Neural cell (in vitro differentiated cells): Measurements from ENCODE around the gene ALX3. TPM values are rescaled to one million over a fixed set of nuclear protein-coding genes. Genes with fewer than 3 reads are reported as not detected.

Source experiments
- H2AFZ ChIP-seq: fragments of 200-600, 300-800 bp; sonication (generic), shearing (Covaris generic); 2 replicates; pipeline ENCODE4 v1.6.0; 2014; ENCODE audit warnings: low read depth, mild to moderate bottlenecking, antibody characterized with exemption, low read length, moderate library complexity
- H3F3A ChIP-seq: fragments of 200-600 bp; shearing (Covaris generic); 2 replicates; pipeline ENCODE4 v1.6.1; 2016; ENCODE audit warnings: mild to moderate bottlenecking, moderate library complexity, mixed read lengths, antibody characterized with exemption, low read length; ENCODE audit not compliant: insufficient read depth, poor library complexity, severe bottlenecking
- H3K27ac ChIP-seq: fragments of 200-600, 300-800 bp; sonication (generic), shearing (Covaris generic); 2 replicates; pipeline ENCODE4 v1.5.1; 2014; ENCODE audit warnings: mild to moderate bottlenecking, low read length, moderate library complexity
- H3K27me3 ChIP-seq: fragments of 300-800, 200-600 bp; sonication (generic), shearing (Covaris generic); 2 replicates; pipeline ENCODE4 v1.6.0; 2014; ENCODE audit warnings: mild to moderate bottlenecking, low read depth, low read length, moderate library complexity; ENCODE audit not compliant: insufficient read depth
- H3K36me3 ChIP-seq: fragments of 300-800, 200-600 bp; sonication (generic), shearing (Covaris generic); 2 replicates; pipeline ENCODE4 v1.5.1; 2014; ENCODE audit warnings: mild to moderate bottlenecking, antibody characterized with exemption, low read length, moderate library complexity; ENCODE audit not compliant: insufficient read depth
- H3K4me2 ChIP-seq: fragments of 300-800, 200-600 bp; sonication (generic), shearing (Covaris generic); 2 replicates; pipeline ENCODE4 v1.6.0; 2014; ENCODE audit warnings: mild to moderate bottlenecking, low read length
- H3K4me3 ChIP-seq: fragments of 300-800, 200-600 bp; sonication (generic), shearing (Covaris generic); 2 replicates; pipeline ENCODE4 v1.5.1; 2014; ENCODE audit warnings: mild to moderate bottlenecking, low read length, moderate library complexity
- H3K79me2 ChIP-seq: fragments of 200-600 bp; shearing (Covaris generic); replicated peaks from 2 replicates; pipeline ENCODE4 v1.6.0; 2014; ENCODE audit warnings: mild to moderate bottlenecking, low read length, moderate library complexity; ENCODE audit not compliant: insufficient read depth
- H3K9ac ChIP-seq: fragments of 300-800, 200-600 bp; sonication (generic), shearing (Covaris generic); 2 replicates; pipeline ENCODE4 v1.6.1; 2016; ENCODE audit warnings: mild to moderate bottlenecking, low read length, mixed read lengths
- H3K9me2 ChIP-seq: fragments of 200-600 bp; shearing (Covaris generic); 2 replicates; pipeline ENCODE4 v1.6.1; 2016; ENCODE audit warnings: mild to moderate bottlenecking, low read length, mixed read lengths; ENCODE audit not compliant: insufficient read depth
- H3K9me3 ChIP-seq: fragments of 200-600, 300-800 bp; sonication (generic), shearing (Covaris generic); 2 replicates; pipeline ENCODE4 v1.6.1; 2016; ENCODE audit warnings: mild to moderate bottlenecking, mixed run types, low read length, moderate library complexity, mixed read lengths
- H4K20me1 ChIP-seq: fragments of 200-600 bp; shearing (Covaris generic); 2 replicates; pipeline ENCODE4 v1.6.1; 2016; ENCODE audit warnings: mild to moderate bottlenecking, mixed run types; ENCODE audit not compliant: insufficient read depth
- CTCF ChIP-seq: fragments of 450-650 bp; IDR thresholded peaks from 2 replicates; pipeline ENCODE4 v1.5.1; 2014; ENCODE audit warnings: antibody characterized with exemption, mild to moderate bottlenecking, moderate library complexity; ENCODE audit not compliant: poor library complexity, severe bottlenecking
- EP300 ChIP-seq: fragments of 450-650 bp; conservative IDR thresholded peaks from 2 replicates; pipeline ENCODE4 v1.6.1; 2014; ENCODE audit warnings: antibody characterized with exemption, mild to moderate bottlenecking, moderate library complexity; ENCODE audit not compliant: poor library complexity, severe bottlenecking
- EZH2 ChIP-seq: fragments of 200-600, 300-800 bp; shearing (Covaris generic), sonication (generic); IDR thresholded peaks from 2 replicates; pipeline ENCODE4 v1.6.1; 2014; ENCODE audit warnings: antibody characterized with exemption, low read length, borderline replicate concordance, mild to moderate bottlenecking; ENCODE audit not compliant: insufficient read depth, poor library complexity, severe bottlenecking
- MXI1 ChIP-seq: fragments of 450-650 bp; conservative IDR thresholded peaks from 2 replicates; pipeline ENCODE4 v1.6.1; 2014; ENCODE audit warnings: antibody characterized with exemption, mild to moderate bottlenecking; ENCODE audit not compliant: poor library complexity, severe bottlenecking
- POLR2AphosphoS5 ChIP-seq: IDR thresholded peaks from 2 replicates; pipeline ENCODE4 v1.6.1; 2012
- RAD21 ChIP-seq: fragments of 450-650 bp; conservative IDR thresholded peaks from 2 replicates; pipeline ENCODE4 v1.6.1; 2014; ENCODE audit warnings: antibody characterized with exemption, mild to moderate bottlenecking, moderate library complexity
- REST ChIP-seq: IDR thresholded peaks from 2 replicates; pipeline ENCODE4 v1.6.1; 2012; ENCODE audit warnings: borderline replicate concordance
- SMC3 ChIP-seq: fragments of 450-650 bp; conservative IDR thresholded peaks from 2 replicates; pipeline ENCODE4 v1.6.1; 2014; ENCODE audit warnings: antibody characterized with exemption, mild to moderate bottlenecking, moderate library complexity; ENCODE audit not compliant: poor library complexity
- TAF1 ChIP-seq: IDR thresholded peaks from 2 replicates; pipeline ENCODE4 v1.6.1; 2012; ENCODE audit warnings: low read depth
- polyA plus RNA-seq: library from polyadenylated mRNA; depleted of rRNA; stranded (reverse); fragments of >200 nt; gene quantifications from 2 replicates; pipeline ENCODE4 v1.2.3, GENCODE V29; 2014

ALX3 gene
- polyA plus RNA-seq, 1 donor from 2014 or later, result not detected

- Histone ChIP-seq H2AFZ (no peak overlapping the region), H3K79me2 (no peaks in the 10 kb centered on the region), H3K9me3 (no peaks in the 10 kb centered on the region), H3K9ac (no peak overlapping the region), H3K36me3 (peaks cover 20% of the 10 kb centered on the region), H3K4me3 (no peak overlapping the region), H3K9me2 (no peaks in the 10 kb centered on the region), H3K4me2 (no peak overlapping the region), H3K27me3 (no peaks in the 10 kb centered on the region), H3F3A (no peaks in the 10 kb centered on the region), H3K27ac (no peak overlapping the region), H4K20me1 (no peaks in the 10 kb centered on the region)
- TF ChIP-seq POLR2AphosphoS5 (no peak), RAD21 (no peak), REST (no peak), EZH2 (no peak), SMC3 (no peak), TAF1 (no peak), MXI1 (no peak), CTCF (no peak), EP300 (no peak)
These were observed 50.7 kb downstream of the ALX3 start for GRCh38 chr1:110019770-110020169.

- no peaks in the 10 kb centered on the region for H3K79me2 ChIP-seq
- H3K9ac ChIP-seq, result no peak overlapping the region
- H3F3A ChIP-seq, result no peaks in the 10 kb centered on the region
- H3K27me3 ChIP-seq, result no peaks in the 10 kb centered on the region
- H3K4me3 ChIP-seq, result no peak overlapping the region
- H3K4me2 ChIP-seq, result no peak overlapping the region
- peaks cover 20% of the 10 kb centered on the region for H3K36me3 ChIP-seq
- no peaks in the 10 kb centered on the region for H3K9me3 ChIP-seq
- no peaks in the 10 kb centered on the region for H4K20me1 ChIP-seq
- no peaks in the 10 kb centered on the region for H3K9me2 ChIP-seq
- no peak overlapping the region for H3K27ac ChIP-seq
- no peak for TF ChIP-seq POLR2AphosphoS5
- no peak for TF ChIP-seq REST
- no peak for TF ChIP-seq EP300
- no peak for TF ChIP-seq EZH2
- no peak for TF ChIP-seq SMC3
- TF ChIP-seq TAF1, result no peak
- TF ChIP-seq MXI1, result no peak
- TF ChIP-seq CTCF, result no peak
- TF ChIP-seq RAD21, result no peak
- no peak overlapping the region for H2AFZ ChIP-seq
These were observed 52.1 kb downstream of the ALX3 start for GRCh38 chr1:110018396-110018795.
